HepG2 (cell line): ENCODE data around the gene CIBAR2. TPM values are rescaled to one million over a fixed set of nuclear protein-coding genes. Genes with fewer than 3 reads are reported as not detected.

Experiments used
- BHLHE40 ChIP-seq: IDR thresholded peaks from 2 replicates; pipeline ENCODE4 v1.6.1; 2011; ENCODE audit warnings: low read length, improper control_type of control experiment
- CEBPB ChIP-seq: IDR thresholded peaks from 2 replicates; pipeline ENCODE4 v1.6.1; 2011; ENCODE audit warnings: low read depth, low read length, improper control_type of control experiment, borderline replicate concordance
- GPN1 ChIP-seq: sonication (generic); formaldehyde crosslinking; IDR thresholded peaks from 2 replicates; pipeline ENCODE4 v1.5.1; 2020; ENCODE audit warnings: missing genetic modification reagents, borderline replicate concordance
- HIVEP1 ChIP-seq: sonication (generic); formaldehyde crosslinking; IDR thresholded peaks from 2 replicates; pipeline ENCODE4 v1.4.0; 2020; ENCODE audit warnings: mild to moderate bottlenecking, missing genetic modification reagents
- IKZF4 ChIP-seq: sonication (generic); formaldehyde crosslinking; IDR thresholded peaks from 2 replicates; pipeline ENCODE4 v1.5.1; 2020; ENCODE audit warnings: borderline replicate concordance, mild to moderate bottlenecking, low read depth, missing genetic modification reagents; ENCODE audit errors: not compliant biosample characterization
- NCOA2 ChIP-seq: sonication (generic); formaldehyde crosslinking; IDR thresholded peaks from 2 replicates; pipeline ENCODE4 v1.8.0; 2022; ENCODE audit warnings: inconsistent platforms
- NFE2 ChIP-seq: sonication (generic); formaldehyde crosslinking; IDR thresholded peaks from 2 replicates; pipeline ENCODE4 v1.4.0; 2020; ENCODE audit warnings: missing genetic modification reagents
- NR2F6 ChIP-seq, 2 experiments: IDR thresholded peaks; 2 replicates each; pipeline ENCODE4 v1.6.1; 2016; ENCODE audit warnings: antibody characterized with exemption in 1 of 2, mild to moderate bottlenecking in 1 of 2
- ZBTB21 ChIP-seq: sonication (generic); formaldehyde crosslinking; IDR thresholded peaks from 2 replicates; pipeline ENCODE4 v1.4.0; 2020; ENCODE audit warnings: missing genetic modification reagents
- ZFP36L2 ChIP-seq: sonication (generic); formaldehyde crosslinking; IDR thresholded peaks from 2 replicates; pipeline ENCODE4 v1.4.0; 2020; ENCODE audit warnings: missing genetic modification reagents
- ZFP82 ChIP-seq: sonication (generic); formaldehyde crosslinking; IDR thresholded peaks from 2 replicates; pipeline ENCODE4 v1.5.1; 2020; ENCODE audit warnings: mild to moderate bottlenecking, missing genetic modification reagents, borderline replicate concordance
- ZNF317 ChIP-seq: sonication (generic); formaldehyde crosslinking; IDR thresholded peaks from 2 replicates; pipeline ENCODE4 v1.5.0; 2020; ENCODE audit warnings: mild to moderate bottlenecking, missing genetic modification reagents
- ZNF367 ChIP-seq: sonication (generic); formaldehyde crosslinking; IDR thresholded peaks from 2 replicates; pipeline ENCODE4 v1.4.0; 2020; ENCODE audit warnings: missing genetic modification reagents, borderline replicate concordance
- ZNF652 ChIP-seq: IDR thresholded peaks from 2 replicates; pipeline ENCODE4 v1.6.1; 2016; ENCODE audit warnings: low read depth, borderline replicate concordance
- ZNF670 ChIP-seq: sonication (generic); formaldehyde crosslinking; IDR thresholded peaks from 2 replicates; pipeline ENCODE4 v1.8.0; 2022; ENCODE audit warnings: mild to moderate bottlenecking, missing genetic modification reagents, borderline replicate concordance
- ZSCAN25 ChIP-seq: sonication (generic); formaldehyde crosslinking; IDR thresholded peaks from 2 replicates; pipeline ENCODE4 v1.8.0; 2022; ENCODE audit warnings: mild to moderate bottlenecking, missing genetic modification reagents
- polyA plus RNA-seq, 8 experiments: library from polyadenylated mRNA; depleted of rRNA in 3 of 8; stranded (reverse) in 7 of 8; unstranded in 1 of 8; fragments of >200 nt; fragmentation: Illumina TruSeq in 4 of 8; extraction: Trizol in 4 of 8; gene quantifications; 2 replicates each; pipeline versions ENCODE4 v1.2.1 to v1.2.3, GENCODE V29; 2011 to 2016; ENCODE audit warnings: low read depth in 4 of 8, missing spikeins in 1 of 8, mixed read lengths in 1 of 8; ENCODE audit not compliant: insufficient read depth in 1 of 8
- total RNA-seq, 5 experiments: library from RNA; depleted of rRNA; stranded (reverse); fragments of >200 nt; fragmentation: Illumina TruSeq; extraction: Trizol; gene quantifications; 2 replicates each; pipeline ENCODE4 v1.2.3, GENCODE V29; 2016; ENCODE audit warnings: low read depth in 1 of 5
- TF ChIP-seq, protein P1 (sequence below), 2 experiments: sonication (generic) in 1 of 2; formaldehyde crosslinking in 1 of 2; IDR thresholded peaks; 2 replicates each; pipeline versions ENCODE4 v1.6.1 to v1.9.0; 2014 to 2022; ENCODE audit warnings: antibody characterized with exemption in 1 of 2, borderline replicate concordance in 1 of 2, inconsistent platforms in 1 of 2, low read depth in 1 of 2, missing genetic modification reagents in 1 of 2
- TF ChIP-seq, protein P2 (sequence below): sonication (generic); formaldehyde crosslinking; IDR thresholded peaks from 2 replicates; pipeline ENCODE4 v1.5.0; 2020; ENCODE audit warnings: mild to moderate bottlenecking, missing genetic modification reagents, borderline replicate concordance
- TF ChIP-seq, protein P3 (sequence below): sonication (generic); formaldehyde crosslinking; IDR thresholded peaks from 2 replicates; pipeline ENCODE4 v1.4.0; 2020; ENCODE audit warnings: mild to moderate bottlenecking, missing genetic modification reagents

Gene CIBAR2
- total and polyA plus RNA-seq, 2 of the 13 experiments (the other 11 are each of a cell fraction or from before 2014, with no cell fraction given), result not detected

DNA sequence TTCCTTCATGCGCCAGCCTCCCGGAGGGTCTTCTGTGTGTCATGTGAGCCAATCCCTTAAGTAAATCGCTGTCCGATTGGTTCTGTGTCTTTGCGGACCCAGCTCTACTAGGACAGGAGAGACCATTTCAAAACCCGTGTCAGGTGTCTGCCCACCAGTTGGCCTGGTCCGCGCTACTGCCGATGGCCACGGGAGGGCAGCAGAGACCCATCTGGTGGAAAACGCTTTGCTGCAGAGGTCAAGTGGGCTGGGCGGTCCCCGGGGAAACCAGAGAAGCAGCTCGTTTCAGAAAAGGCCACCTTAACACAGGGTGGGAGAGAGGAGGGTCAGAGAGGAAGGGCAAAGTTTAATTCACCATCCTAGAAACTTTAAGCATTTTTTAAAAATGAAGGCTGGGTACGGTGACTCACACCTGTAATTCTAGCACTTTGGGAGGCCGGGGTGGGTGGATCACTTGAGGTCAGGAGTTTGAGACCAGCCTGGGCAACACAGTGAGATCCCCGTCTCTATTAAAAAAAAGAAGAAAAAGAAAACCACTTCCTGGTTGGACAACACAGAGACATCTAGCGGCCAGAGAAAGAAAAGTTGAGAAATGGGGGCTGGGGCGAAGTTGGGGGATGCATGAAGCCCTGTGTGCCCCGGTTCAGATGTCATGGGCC, 2.8 kb upstream of the CIBAR2 start (continued):
- TF ChIP-seq, protein P1, sequence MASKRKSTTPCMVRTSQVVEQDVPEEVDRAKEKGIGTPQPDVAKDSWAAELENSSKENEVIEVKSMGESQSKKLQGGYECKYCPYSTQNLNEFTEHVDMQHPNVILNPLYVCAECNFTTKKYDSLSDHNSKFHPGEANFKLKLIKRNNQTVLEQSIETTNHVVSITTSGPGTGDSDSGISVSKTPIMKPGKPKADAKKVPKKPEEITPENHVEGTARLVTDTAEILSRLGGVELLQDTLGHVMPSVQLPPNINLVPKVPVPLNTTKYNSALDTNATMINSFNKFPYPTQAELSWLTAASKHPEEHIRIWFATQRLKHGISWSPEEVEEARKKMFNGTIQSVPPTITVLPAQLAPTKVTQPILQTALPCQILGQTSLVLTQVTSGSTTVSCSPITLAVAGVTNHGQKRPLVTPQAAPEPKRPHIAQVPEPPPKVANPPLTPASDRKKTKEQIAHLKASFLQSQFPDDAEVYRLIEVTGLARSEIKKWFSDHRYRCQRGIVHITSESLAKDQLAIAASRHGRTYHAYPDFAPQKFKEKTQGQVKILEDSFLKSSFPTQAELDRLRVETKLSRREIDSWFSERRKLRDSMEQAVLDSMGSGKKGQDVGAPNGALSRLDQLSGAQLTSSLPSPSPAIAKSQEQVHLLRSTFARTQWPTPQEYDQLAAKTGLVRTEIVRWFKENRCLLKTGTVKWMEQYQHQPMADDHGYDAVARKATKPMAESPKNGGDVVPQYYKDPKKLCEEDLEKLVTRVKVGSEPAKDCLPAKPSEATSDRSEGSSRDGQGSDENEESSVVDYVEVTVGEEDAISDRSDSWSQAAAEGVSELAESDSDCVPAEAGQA (IDR thresholded peaks at IDR 0.05; ENCODE audit: low read depth), result 0 out of 2 replicates have a peak, but pooled peaks have one; percentile 13
- TF ChIP-seq, protein P1 (CRISPR knock-in tag; IDR thresholded peaks at IDR 0.05; ENCODE audit: borderline replicate concordance), result no peak
- TF ChIP-seq ZNF317, result peak; percentile 73; the same call in 1 of the 2 replicates
- peak; percentile 96 for TF ChIP-seq NR2F6 (IDR thresholded peaks at IDR 0.05)
- TF ChIP-seq NR2F6 (CRISPR knock-in tag; IDR thresholded peaks at IDR 0.05), result peak; percentile 98
- TF ChIP-seq ZFP36L2 (CRISPR knock-in tag), result no peak
- TF ChIP-seq ZNF367 (CRISPR knock-in tag), result no peak
- peak; percentile 26; the same call in 1 of the 2 replicates for TF ChIP-seq ZNF652
- peak; percentile 89 for TF ChIP-seq ZSCAN25 (CRISPR knock-in tag)
- TF ChIP-seq GPN1 (CRISPR knock-in tag), result no peak
- TF ChIP-seq BHLHE40, result peak; percentile 51; the same call in 1 of the 2 replicates
- no peak for TF ChIP-seq NFE2
- 0 out of 2 replicates have a peak, but pooled peaks have one; percentile 41 for TF ChIP-seq NCOA2
- TF ChIP-seq, protein P2, sequence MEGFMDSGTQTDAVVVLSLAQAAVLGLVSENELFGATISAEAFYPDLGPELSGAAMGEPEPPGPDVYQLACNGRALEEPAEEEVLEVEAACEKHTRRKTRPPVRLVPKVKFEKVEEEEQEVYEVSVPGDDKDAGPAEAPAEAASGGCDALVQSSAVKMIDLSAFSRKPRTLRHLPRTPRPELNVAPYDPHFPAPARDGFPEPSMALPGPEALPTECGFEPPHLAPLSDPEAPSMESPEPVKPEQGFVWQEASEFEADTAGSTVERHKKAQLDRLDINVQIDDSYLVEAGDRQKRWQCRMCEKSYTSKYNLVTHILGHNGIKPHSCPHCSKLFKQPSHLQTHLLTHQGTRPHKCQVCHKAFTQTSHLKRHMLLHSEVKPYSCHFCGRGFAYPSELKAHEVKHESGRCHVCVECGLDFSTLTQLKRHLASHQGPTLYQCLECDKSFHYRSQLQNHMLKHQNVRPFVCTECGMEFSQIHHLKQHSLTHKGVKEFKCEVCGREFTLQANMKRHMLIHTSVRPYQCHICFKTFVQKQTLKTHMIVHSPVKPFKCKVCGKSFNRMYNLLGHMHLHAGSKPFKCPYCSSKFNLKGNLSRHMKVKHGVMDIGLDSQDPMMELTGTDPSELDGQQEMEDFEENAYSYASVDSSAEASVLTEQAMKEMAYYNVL, result peak; percentile 65; the same call in 1 of the 2 replicates
- no peak for TF ChIP-seq ZFP82 (CRISPR knock-in tag)
- no peak for TF ChIP-seq ZBTB21
- no peak for TF ChIP-seq ZNF670 (CRISPR knock-in tag)
- no peak for TF ChIP-seq IKZF4 (CRISPR knock-in tag)
- TF ChIP-seq HIVEP1, result peak; percentile 63; the same call in 1 of the 2 replicates
- TF ChIP-seq CEBPB, result no peak
- TF ChIP-seq, protein P3, sequence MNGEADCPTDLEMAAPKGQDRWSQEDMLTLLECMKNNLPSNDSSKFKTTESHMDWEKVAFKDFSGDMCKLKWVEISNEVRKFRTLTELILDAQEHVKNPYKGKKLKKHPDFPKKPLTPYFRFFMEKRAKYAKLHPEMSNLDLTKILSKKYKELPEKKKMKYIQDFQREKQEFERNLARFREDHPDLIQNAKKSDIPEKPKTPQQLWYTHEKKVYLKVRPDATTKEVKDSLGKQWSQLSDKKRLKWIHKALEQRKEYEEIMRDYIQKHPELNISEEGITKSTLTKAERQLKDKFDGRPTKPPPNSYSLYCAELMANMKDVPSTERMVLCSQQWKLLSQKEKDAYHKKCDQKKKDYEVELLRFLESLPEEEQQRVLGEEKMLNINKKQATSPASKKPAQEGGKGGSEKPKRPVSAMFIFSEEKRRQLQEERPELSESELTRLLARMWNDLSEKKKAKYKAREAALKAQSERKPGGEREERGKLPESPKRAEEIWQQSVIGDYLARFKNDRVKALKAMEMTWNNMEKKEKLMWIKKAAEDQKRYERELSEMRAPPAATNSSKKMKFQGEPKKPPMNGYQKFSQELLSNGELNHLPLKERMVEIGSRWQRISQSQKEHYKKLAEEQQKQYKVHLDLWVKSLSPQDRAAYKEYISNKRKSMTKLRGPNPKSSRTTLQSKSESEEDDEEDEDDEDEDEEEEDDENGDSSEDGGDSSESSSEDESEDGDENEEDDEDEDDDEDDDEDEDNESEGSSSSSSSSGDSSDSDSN (CRISPR knock-in tag), result no peak; the same call in 1 of the 2 replicates
